Peyer's patch (tissue), 4 donors: ENCODE measurements around the gene KCNN4. TPM values are rescaled to one million over a fixed set of nuclear protein-coding genes. Genes with fewer than 3 reads are reported as not detected.

Experiments
- DNase-seq, 3 donors: peaks; one replicate each; pipeline ENCODE4 v3.0.0-alpha.2; 2017 to 2019
- H3K27ac ChIP-seq, 4 donors: fragments of 200-600 bp; sonication (generic); one replicate each; pipeline ENCODE4 v1.5.1; 2016 to 2019
- H3K27me3 ChIP-seq, 2 donors: fragments of 200-600 bp; sonication (generic); one replicate each; pipeline ENCODE4 v1.5.1; 2019
- H3K36me3 ChIP-seq, 3 donors: fragments of 200-600 bp; sonication (generic); one replicate each; pipeline ENCODE4 v1.5.1; 2016 to 2019
- H3K4me1 ChIP-seq, 4 donors: fragments of 200-600 bp; sonication (generic); one replicate each; pipeline ENCODE4 v1.5.1; 2016 to 2019
- H3K4me3 ChIP-seq, 4 donors: fragments of 200-600 bp; sonication (generic); 1 replicate in 3 of 4; 2 replicates in 1 of 4; pipeline ENCODE4 v1.5.1; 2016 to 2019; ENCODE audit warnings: mild to moderate bottlenecking in 1 of 4
- H3K9me3 ChIP-seq, 4 donors: fragments of 200-600 bp; sonication (generic); one replicate each; pipeline ENCODE4 v1.5.1; 2016 to 2019; ENCODE audit warnings: mild to moderate bottlenecking in 1 of 4
- POLR2A ChIP-seq, 2 donors: fragments of 450-650 bp; IDR thresholded peaks; one replicate each; pipeline ENCODE4 v1.5.1; 2017; ENCODE audit warnings: antibody characterized with exemption in 2 of 2, mild to moderate bottlenecking in 2 of 2, moderate library complexity in 2 of 2
- total RNA-seq, 4 donors: library from RNA; depleted of rRNA; stranded (reverse); fragments of >200 nt; gene quantifications; one replicate each; pipeline ENCODE4 v1.1.0, GENCODE V29; 2016
- TF ChIP-seq, protein P1 (sequence below), 6 experiments: fragments of 450-650 bp in 4 of 6; fragments of 200-600 bp in 2 of 6; sonication (generic) in 1 of 6; IDR thresholded peaks; one replicate each; pipeline ENCODE4 v1.5.1; 2017 to 2019; ENCODE audit warnings: antibody characterized with exemption in 6 of 6, mild to moderate bottlenecking in 3 of 6, moderate library complexity in 1 of 6

Gene KCNN4
- total RNA-seq, 4 donors from 2014 or later: 5.1 to 54.5 (median 33.1) TPM

- TF ChIP-seq POLR2A (IDR thresholded peaks at IDR 0.05): no peak
- TF ChIP-seq, protein P1, sequence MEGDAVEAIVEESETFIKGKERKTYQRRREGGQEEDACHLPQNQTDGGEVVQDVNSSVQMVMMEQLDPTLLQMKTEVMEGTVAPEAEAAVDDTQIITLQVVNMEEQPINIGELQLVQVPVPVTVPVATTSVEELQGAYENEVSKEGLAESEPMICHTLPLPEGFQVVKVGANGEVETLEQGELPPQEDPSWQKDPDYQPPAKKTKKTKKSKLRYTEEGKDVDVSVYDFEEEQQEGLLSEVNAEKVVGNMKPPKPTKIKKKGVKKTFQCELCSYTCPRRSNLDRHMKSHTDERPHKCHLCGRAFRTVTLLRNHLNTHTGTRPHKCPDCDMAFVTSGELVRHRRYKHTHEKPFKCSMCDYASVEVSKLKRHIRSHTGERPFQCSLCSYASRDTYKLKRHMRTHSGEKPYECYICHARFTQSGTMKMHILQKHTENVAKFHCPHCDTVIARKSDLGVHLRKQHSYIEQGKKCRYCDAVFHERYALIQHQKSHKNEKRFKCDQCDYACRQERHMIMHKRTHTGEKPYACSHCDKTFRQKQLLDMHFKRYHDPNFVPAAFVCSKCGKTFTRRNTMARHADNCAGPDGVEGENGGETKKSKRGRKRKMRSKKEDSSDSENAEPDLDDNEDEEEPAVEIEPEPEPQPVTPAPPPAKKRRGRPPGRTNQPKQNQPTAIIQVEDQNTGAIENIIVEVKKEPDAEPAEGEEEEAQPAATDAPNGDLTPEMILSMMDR (IDR thresholded peaks at IDR 0.05): no peak
- DNase-seq: no peak
- Histone ChIP-seq H3K9me3 (no peaks in the 10 kb centered on the region), H3K4me1 (no peaks in the 10 kb centered on the region), H3K36me3 (no peaks in the 10 kb centered on the region), H3K27me3 (no peaks in the 10 kb centered on the region), H3K4me3 (no peak overlapping the region), H3K27ac (no peak overlapping the region)
Observed at GRCh38 chr19:43721469-43722048, 59.2 kb downstream of the KCNN4 start.

DNA sequence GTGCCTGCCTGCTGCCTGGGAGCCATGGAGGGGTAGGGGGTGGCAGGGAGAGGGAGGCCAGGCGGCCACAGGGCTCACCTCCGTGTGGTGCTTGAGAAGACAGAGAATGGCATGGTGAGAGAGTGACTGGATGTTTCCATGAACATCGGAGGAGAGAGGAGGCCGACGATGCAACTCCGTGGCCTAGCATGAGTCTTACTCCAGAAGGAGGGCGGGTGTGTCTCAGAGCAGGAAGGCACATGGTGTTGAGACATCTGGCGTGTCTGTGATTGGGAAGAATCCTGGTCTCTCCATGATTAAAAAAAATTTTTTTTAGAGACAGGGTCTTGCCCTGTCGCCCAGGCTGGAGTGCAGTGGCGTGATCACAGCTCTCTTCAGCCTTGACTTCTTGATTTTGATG lies 59.8 kb downstream of the KCNN4 start:
- TF ChIP-seq, protein P1 (IDR thresholded peaks at IDR 0.05): no peak
- no peak for TF ChIP-seq POLR2A (IDR thresholded peaks at IDR 0.05)
- Histone ChIP-seq H3K36me3 (no peaks in the 10 kb centered on the region), H3K27ac (no peak overlapping the region), H3K4me3 (no peak overlapping the region), H3K9me3 (no peaks in the 10 kb centered on the region), H3K4me1 (no peaks in the 10 kb centered on the region), H3K27me3 (no peaks in the 10 kb centered on the region)
- DNase-seq: no peak

DNA sequence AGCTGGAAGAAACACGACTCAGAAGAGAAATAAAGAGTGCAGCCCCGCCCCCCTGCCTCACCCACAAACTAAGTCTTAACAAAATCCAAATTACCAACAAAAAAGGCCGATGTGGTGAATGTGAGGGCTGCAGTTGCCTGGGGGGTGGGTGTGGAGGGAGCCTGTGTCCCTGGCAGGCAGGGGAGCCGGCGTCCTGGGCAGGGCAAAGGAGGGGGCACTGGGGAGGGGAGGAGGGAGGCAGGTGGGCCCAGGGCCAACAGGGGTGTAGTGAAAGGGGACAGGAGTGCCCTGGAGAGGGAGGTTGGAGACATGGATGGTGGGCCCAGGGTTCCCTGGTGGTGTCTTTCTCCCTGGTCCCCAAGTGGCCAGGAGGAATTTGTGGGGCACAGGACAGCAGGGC lies 60.9 kb downstream of the KCNN4 start:
- Histone ChIP-seq H3K4me3 (no peak overlapping the region), H3K27ac (no peak overlapping the region), H3K4me1 (no peaks in the 10 kb centered on the region), H3K36me3 (no peaks in the 10 kb centered on the region), H3K9me3 (no peaks in the 10 kb centered on the region), H3K27me3 (no peaks in the 10 kb centered on the region)
- no peak for TF ChIP-seq POLR2A (IDR thresholded peaks at IDR 0.05)
- TF ChIP-seq, protein P1 (IDR thresholded peaks at IDR 0.05): no peak
- no peak for DNase-seq

GRCh38 chr19:43719378-43719868 lies 61.4 kb downstream of the KCNN4 start:
- no peak overlapping the region for H3K4me3 ChIP-seq
- H3K36me3 ChIP-seq: no peaks in the 10 kb centered on the region
- H3K27me3 ChIP-seq: no peaks in the 10 kb centered on the region
- no peaks in the 10 kb centered on the region for H3K4me1 ChIP-seq
- H3K27ac ChIP-seq: no peak overlapping the region
- TF ChIP-seq, protein P1 (IDR thresholded peaks at IDR 0.05): no peak
- no peak for TF ChIP-seq POLR2A (IDR thresholded peaks at IDR 0.05)
- H3K9me3 ChIP-seq: no peaks in the 10 kb centered on the region
- no peak for DNase-seq

GRCh38 chr19:43718627-43719377 lies 62.0 kb downstream of the KCNN4 start:
- Histone ChIP-seq H3K27ac (no peak overlapping the region), H3K4me3 (no peak overlapping the region), H3K9me3 (no peaks in the 10 kb centered on the region), H3K4me1 (no peaks in the 10 kb centered on the region), H3K27me3 (no peaks in the 10 kb centered on the region), H3K36me3 (no peaks in the 10 kb centered on the region)
- DNase-seq: no peak
- no peak for TF ChIP-seq POLR2A (IDR thresholded peaks at IDR 0.05)
- TF ChIP-seq, protein P1 (IDR thresholded peaks at IDR 0.05): no peak

Other genes starting within 250 kb of the KCNN4 start
- 1 to 10 TPM in 2 of 4 donors, under 1 TPM in 2; 0.53 to 1.7 (median 1.3) TPM for gene ZNF575, start 247.8 kb downstream of the KCNN4 start, total RNA-seq
- gene XRCC1, start 205.4 kb downstream of the KCNN4 start, total RNA-seq: 10 to 100 TPM; 18.4 to 49.5 (median 22.2) TPM
- 1 to 10 TPM in 3 of 4 donors, not detected in 1; 1.9 to 6.6 (median 2.8) TPM for gene PINLYP, start 205.2 kb downstream of the KCNN4 start, total RNA-seq
- 10 to 100 TPM; 10.7 to 28.8 (median 18.5) TPM for gene IRGQ, start 184.8 kb downstream of the KCNN4 start, total RNA-seq
- gene ZNF576, start 184.4 kb downstream of the KCNN4 start, total RNA-seq: 10 to 100 TPM in 3 of 4 donors, 1 to 10 TPM in 1; 6.6 to 21.9 (median 16.5) TPM
- 1 to 10 TPM in 3 of 4 donors, not detected in 1; 1.2 to 2.7 (median 2.5) TPM for gene SRRM5, start 168.9 kb downstream of the KCNN4 start, total RNA-seq
- gene ZNF428, start 161.3 kb downstream of the KCNN4 start, total RNA-seq: 10 to 100 TPM; 10.5 to 28.1 (median 11.6) TPM
- 1 to 10 TPM in 1 of 4 donors, under 1 TPM in 1, not detected in 2; 0.80 to 1.4 TPM for gene CADM4, start 141.1 kb downstream of the KCNN4 start, total RNA-seq
- 10 to 100 TPM in 3 of 4 donors, 1 to 10 TPM in 1; 7.0 to 21.2 (median 15.5) TPM for gene PLAUR, start 110.8 kb downstream of the KCNN4 start, total RNA-seq
- not detected for gene IRGC, start 64.9 kb downstream of the KCNN4 start, total RNA-seq
- 10 to 100 TPM; 25.0 to 56.1 (median 40.8) TPM for gene SMG9, start 26.0 kb downstream of the KCNN4 start, total RNA-seq
- gene LYPD5, start 21.5 kb upstream of the KCNN4 start, total RNA-seq: 1 to 10 TPM in 1 of 4 donors, under 1 TPM in 1, not detected in 2; 0.27 to 1.7 TPM
- gene ZNF283, start 46.3 kb upstream of the KCNN4 start, total RNA-seq: 10 to 100 TPM in 2 of 4 donors, 1 to 10 TPM in 2; 5.4 to 22.1 (median 11.8) TPM
- 1 to 10 TPM in 2 of 4 donors, under 1 TPM in 1, not detected in 1; 0.66 to 2.8 (median 1.2) TPM for gene ZNF404, start 103.0 kb upstream of the KCNN4 start, total RNA-seq
- 10 to 100 TPM in 3 of 4 donors, 1 to 10 TPM in 1; 6.9 to 18.2 (median 14.9) TPM for gene ZNF45, start 154.3 kb upstream of the KCNN4 start, total RNA-seq
- 1 to 10 TPM; 3.2 to 5.9 (median 5.0) TPM for gene ZNF221, start 170.3 kb upstream of the KCNN4 start, total RNA-seq
- 10 to 100 TPM in 1 of 4 donors, 1 to 10 TPM in 3; 2.5 to 10.9 (median 6.2) TPM for gene ZNF155, start 203.2 kb upstream of the KCNN4 start, total RNA-seq
- gene ZNF230, start 222.0 kb upstream of the KCNN4 start, total RNA-seq: 10 to 100 TPM in 1 of 4 donors, 1 to 10 TPM in 3; 3.3 to 11.2 (median 4.0) TPM
- gene ZNF222, start 244.4 kb upstream of the KCNN4 start, total RNA-seq: 10 to 100 TPM in 1 of 4 donors, 1 to 10 TPM in 2, not detected in 1; 3.0 to 10.7 (median 3.5) TPM